Measurements from ENCODE around the gene FBXL7. TPM values are rescaled to one million over a fixed set of nuclear protein-coding genes. Genes with fewer than 3 reads are reported as not detected.

The FBXL7 gene
- total and polyA plus RNA-seq, 2 donors (not counting 1 experiment from before 2014, with no cell fraction given) = not detected

DNA sequence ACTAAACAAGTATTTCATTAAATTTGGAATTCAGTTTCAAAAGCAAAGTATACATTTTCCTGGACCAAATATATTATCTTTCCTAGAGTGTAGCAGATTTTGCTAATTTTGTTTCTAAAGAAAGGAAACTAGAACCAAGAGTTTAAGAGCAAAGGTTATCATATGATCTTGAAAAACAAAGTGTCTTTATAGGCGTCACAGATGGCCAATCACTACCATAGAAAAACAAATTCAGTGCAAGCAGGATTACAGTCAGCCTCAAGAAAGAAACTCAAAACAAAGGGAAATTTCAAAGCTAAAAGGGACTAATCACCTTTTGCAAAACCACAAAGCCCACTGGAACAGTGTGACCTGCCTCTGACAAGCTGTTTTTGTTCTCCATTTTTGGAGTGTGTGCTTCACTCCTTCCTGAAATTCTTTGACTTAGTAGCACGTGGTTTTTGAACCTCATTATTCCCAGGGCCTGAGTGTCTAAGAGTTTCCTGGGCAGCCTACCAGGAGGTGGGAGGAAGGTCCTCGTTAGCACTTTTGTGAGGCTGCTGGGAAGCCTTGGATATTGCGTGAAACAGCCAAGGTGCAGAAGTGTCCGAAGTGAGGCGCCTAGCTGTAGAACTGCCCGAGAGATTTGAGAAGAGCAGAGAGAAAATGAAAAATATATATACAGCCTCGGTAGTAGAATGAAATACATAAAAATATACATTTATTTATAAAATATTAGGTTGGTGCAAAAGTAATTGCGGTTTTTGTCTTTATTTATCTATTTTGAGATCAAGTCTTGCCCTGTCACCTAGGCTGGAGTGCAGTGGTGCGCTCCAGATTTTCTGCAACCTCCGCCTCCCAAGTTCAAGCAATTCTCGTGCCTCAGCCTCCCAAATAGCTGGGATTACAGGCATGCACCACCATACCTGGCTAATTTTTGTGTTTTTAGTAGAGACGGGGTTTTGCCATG is 433.6 kb downstream of the FBXL7 start:
- WGBS (ENCODE audit: insufficient coverage) = 64% methylated on average over 7 of the region's 13 CpGs
- H3K4me1 ChIP-seq (ENCODE audit: control insufficient read depth in 2 of 2, insufficient read depth in 2 of 2, low read length in 2 of 2) = no peaks in the 10 kb centered on the region

More for the DNA sequence above, 433.6 kb downstream of the FBXL7 start:
- ChIA-PET CTCF (no interaction called here), POLR2A (no interaction called here)
- Histone ChIP-seq H3K4me2 (replicated peaks; ENCODE audit: low read depth, low read length, poor library complexity, severe bottlenecking) (no peak overlapping the region), H3K9me3 (ENCODE audit: control extremely low read depth in 1 of 3, control insufficient read depth in 2 of 3, insufficient read depth in 1 of 3, low read length in 2 of 3) (peaks cover 0 to 17% (median 0%) of the 10 kb centered on the region in 3 donors), H3K27me3 (replicated peaks in 1 of 4; ENCODE audit: control extremely low read depth in 1 of 4, control insufficient read depth in 3 of 4, insufficient read depth in 4 of 4, low read length in 3 of 4) (no peaks in the 10 kb centered on the region), H3K79me2 (ENCODE audit: control insufficient read depth, insufficient read depth, low read length) (no peaks in the 10 kb centered on the region), H2AFZ (ENCODE audit: insufficient read depth, low read depth, low read length, poor library complexity, severe bottlenecking) (no peak overlapping the region), H3K9ac (ENCODE audit: low read length) (no peak overlapping the region), H3K27ac (ENCODE audit: low read length in 2 of 2) (no peak overlapping the region), H3K4me3 (ENCODE audit: control extremely low read depth in 1 of 5, extremely low read depth in 1 of 5, insufficient read depth in 1 of 5, low read depth in 2 of 5, low read length in 4 of 5) (no peak overlapping the region), H4K20me1 (ENCODE audit: control insufficient read depth, insufficient read depth, low read length, poor library complexity, severe bottlenecking) (no peaks in the 10 kb centered on the region), H3K36me3 (replicated peaks in 1 of 2; ENCODE audit: control extremely low read depth in 1 of 2, control insufficient read depth in 1 of 2, extremely low read depth in 1 of 2, insufficient read depth in 2 of 2, low read length in 1 of 2) (no peaks in the 10 kb centered on the region)
- Mint-ChIP-seq H3K4me1 (no peaks in the 10 kb centered on the region), H3K9me3 (ENCODE audit: insufficient read depth) (peaks cover 6% of the 10 kb centered on the region), H3K27ac (no peak overlapping the region), H3K4me3 (no peak overlapping the region), H3K27me3 (no peaks in the 10 kb centered on the region)
- ATAC-seq (ENCODE audit: low read depth) (no peak), DNase-seq (no peak)
- intact Hi-C loops (cut with micrococcal nuclease) = no loop called here
- TF ChIP-seq, protein P1, sequence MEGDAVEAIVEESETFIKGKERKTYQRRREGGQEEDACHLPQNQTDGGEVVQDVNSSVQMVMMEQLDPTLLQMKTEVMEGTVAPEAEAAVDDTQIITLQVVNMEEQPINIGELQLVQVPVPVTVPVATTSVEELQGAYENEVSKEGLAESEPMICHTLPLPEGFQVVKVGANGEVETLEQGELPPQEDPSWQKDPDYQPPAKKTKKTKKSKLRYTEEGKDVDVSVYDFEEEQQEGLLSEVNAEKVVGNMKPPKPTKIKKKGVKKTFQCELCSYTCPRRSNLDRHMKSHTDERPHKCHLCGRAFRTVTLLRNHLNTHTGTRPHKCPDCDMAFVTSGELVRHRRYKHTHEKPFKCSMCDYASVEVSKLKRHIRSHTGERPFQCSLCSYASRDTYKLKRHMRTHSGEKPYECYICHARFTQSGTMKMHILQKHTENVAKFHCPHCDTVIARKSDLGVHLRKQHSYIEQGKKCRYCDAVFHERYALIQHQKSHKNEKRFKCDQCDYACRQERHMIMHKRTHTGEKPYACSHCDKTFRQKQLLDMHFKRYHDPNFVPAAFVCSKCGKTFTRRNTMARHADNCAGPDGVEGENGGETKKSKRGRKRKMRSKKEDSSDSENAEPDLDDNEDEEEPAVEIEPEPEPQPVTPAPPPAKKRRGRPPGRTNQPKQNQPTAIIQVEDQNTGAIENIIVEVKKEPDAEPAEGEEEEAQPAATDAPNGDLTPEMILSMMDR (IDR thresholded peaks at IDR 0.05) = no peak
- TF ChIP-seq EZH2 (IDR thresholded peaks at IDR 0.05; ENCODE audit: borderline replicate concordance, insufficient read depth, low read depth, low read length, poor library complexity, severe bottlenecking) = no peak

Data from B cell (primary cell).